Adrenal gland (tissue), 5 donors: ENCODE results near the gene CSNK1G3.

Experiments
- POLR2A ChIP-seq, 2 donors: fragments of 450-650 bp; IDR thresholded peaks; one replicate each; pipeline ENCODE4 v1.6.1; 2017; ENCODE audit warnings: antibody characterized with exemption in 2 of 2, mild to moderate bottlenecking in 2 of 2, moderate library complexity in 1 of 2
- TF ChIP-seq, protein P1 (sequence below), 6 experiments: fragments of 450-650 bp in 4 of 6; fragments of 200-600 bp in 2 of 6; sonication (generic) in 1 of 6; IDR thresholded peaks; 1 replicate in 5 of 6; 2 replicates in 1 of 6; pipeline versions ENCODE4 v1.5.1 to v1.8.0; 2016 to 2021; ENCODE audit warnings: antibody characterized with exemption in 6 of 6, mild to moderate bottlenecking in 2 of 6, moderate library complexity in 1 of 6
- donor health status: DM: no; HTN: no; CAD: no.

DNA sequence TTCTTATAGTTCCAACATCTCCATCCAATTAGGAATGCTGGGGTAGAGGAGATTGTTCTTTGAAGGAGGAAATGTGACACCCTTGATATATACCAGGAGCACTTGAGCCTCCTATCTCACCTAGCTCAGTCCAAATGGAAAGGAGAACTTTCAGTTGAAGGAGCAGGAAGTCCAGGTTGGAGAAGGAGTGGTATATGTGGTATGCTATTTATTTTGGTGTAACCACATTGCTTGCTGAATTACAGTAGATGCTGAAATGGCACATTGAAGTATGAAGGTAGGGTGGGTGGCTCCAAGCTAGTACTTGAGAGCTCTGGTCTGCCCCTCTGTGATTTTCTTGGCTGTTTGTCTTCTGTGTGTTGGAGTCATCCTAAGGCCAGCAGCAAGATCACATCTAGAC, 6.1 kb downstream of the CSNK1G3 start:
- TF ChIP-seq, protein P1, sequence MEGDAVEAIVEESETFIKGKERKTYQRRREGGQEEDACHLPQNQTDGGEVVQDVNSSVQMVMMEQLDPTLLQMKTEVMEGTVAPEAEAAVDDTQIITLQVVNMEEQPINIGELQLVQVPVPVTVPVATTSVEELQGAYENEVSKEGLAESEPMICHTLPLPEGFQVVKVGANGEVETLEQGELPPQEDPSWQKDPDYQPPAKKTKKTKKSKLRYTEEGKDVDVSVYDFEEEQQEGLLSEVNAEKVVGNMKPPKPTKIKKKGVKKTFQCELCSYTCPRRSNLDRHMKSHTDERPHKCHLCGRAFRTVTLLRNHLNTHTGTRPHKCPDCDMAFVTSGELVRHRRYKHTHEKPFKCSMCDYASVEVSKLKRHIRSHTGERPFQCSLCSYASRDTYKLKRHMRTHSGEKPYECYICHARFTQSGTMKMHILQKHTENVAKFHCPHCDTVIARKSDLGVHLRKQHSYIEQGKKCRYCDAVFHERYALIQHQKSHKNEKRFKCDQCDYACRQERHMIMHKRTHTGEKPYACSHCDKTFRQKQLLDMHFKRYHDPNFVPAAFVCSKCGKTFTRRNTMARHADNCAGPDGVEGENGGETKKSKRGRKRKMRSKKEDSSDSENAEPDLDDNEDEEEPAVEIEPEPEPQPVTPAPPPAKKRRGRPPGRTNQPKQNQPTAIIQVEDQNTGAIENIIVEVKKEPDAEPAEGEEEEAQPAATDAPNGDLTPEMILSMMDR (IDR thresholded peaks at IDR 0.05): no peak
- no peak for TF ChIP-seq POLR2A (IDR thresholded peaks at IDR 0.05)
